Esophagus squamous epithelium (tissue), 5 donors: ENCODE results near the gene MAG. TPM values are rescaled to one million over a fixed set of nuclear protein-coding genes. Genes with fewer than 3 reads are reported as not detected.

Source experiments
- DNase-seq: peaks from one replicate; lab custom pipeline; 2025; lab: John Stamatoyannopoulos, UW
- H3K27ac ChIP-seq, 4 donors: fragments of 200-600 bp; sonication (generic); one replicate each; pipeline ENCODE4 v1.5.1; 2016 to 2019; ENCODE audit warnings: mild to moderate bottlenecking in 1 of 4
- H3K27me3 ChIP-seq, 4 donors: fragments of 200-600 bp; sonication (generic); 1 replicate in 3 of 4; 2 replicates in 1 of 4; pipeline versions ENCODE4 v1.5.1 to v1.6.0; 2017 to 2021; ENCODE audit warnings: antibody characterized with exemption in 1 of 4
- H3K36me3 ChIP-seq, 3 donors: fragments of 200-600 bp; sonication (generic); one replicate each; pipeline ENCODE4 v1.5.1; 2016 to 2019
- H3K4me1 ChIP-seq, 3 donors: fragments of 200-600 bp; sonication (generic); one replicate each; pipeline ENCODE4 v1.5.1; 2017 to 2019
- H3K4me3 ChIP-seq, 4 donors: fragments of 200-600 bp; sonication (generic); 1 replicate in 3 of 4; 2 replicates in 1 of 4; pipeline ENCODE4 v1.5.1; 2016 to 2019; ENCODE audit warnings: mild to moderate bottlenecking in 2 of 4, moderate library complexity in 1 of 4
- H3K9me3 ChIP-seq, 3 donors: fragments of 200-600 bp; sonication (generic); one replicate each; pipeline ENCODE4 v1.5.1; 2016 to 2019
- CTCF ChIP-seq, 6 experiments: fragments of 450-650 bp in 4 of 6; fragments of 200-600 bp in 2 of 6; sonication (generic) in 2 of 6; IDR thresholded peaks; one replicate each; pipeline ENCODE4 v1.5.1; 2016 to 2019; ENCODE audit warnings: antibody characterized with exemption in 6 of 6, mild to moderate bottlenecking in 4 of 6, moderate library complexity in 4 of 6
- POLR2A ChIP-seq, 4 donors: fragments of 450-650 bp; IDR thresholded peaks; one replicate each; pipeline ENCODE4 v1.6.1; 2017; ENCODE audit warnings: antibody characterized with exemption in 4 of 4, mild to moderate bottlenecking in 4 of 4, moderate library complexity in 3 of 4
- WGBS, 2 donors: methylation state at CpG; one replicate each; pipeline ENCODE4 v1.1.5; 2018; 5-methylcytosine and 5-hydroxymethylcytosine counted together
- intact Hi-C: fragments of 100-400 bp; cut with DNase I; formaldehyde crosslinking; loops from one replicate; pipeline ENCODE4 v1.15.0; 2022
- total RNA-seq, 4 donors: library from RNA; depleted of rRNA; stranded (reverse); fragments of >200 nt; gene quantifications; one replicate each; pipeline ENCODE4 v1.1.0, GENCODE V29; 2016
- donor health status: DM: yes; HTN: yes; CAD: no.

The MAG gene
- total RNA-seq, 4 donors from 2014 or later: 2.3 TPM; not detected in 3

GRCh38 chr19:35317464-35318043 is 25.6 kb downstream of the MAG start:
- intact Hi-C loops: no loop called here
- Histone ChIP-seq H3K4me1 (peaks cover 2 to 22% (median 5%) of the 10 kb centered on the region in 3 donors), H3K4me3 (no peak overlapping the region), H3K27me3 (peaks cover 0 to 27% (median 0%) of the 10 kb centered on the region in 4 donors), H3K27ac (peak overlapping the region in 3 of 4 donors; percentile 9 to 37 (median 14)), H3K36me3 (no peaks in the 10 kb centered on the region), H3K9me3 (peaks cover 0 to 8% (median 0%) of the 10 kb centered on the region in 3 donors)
- DNase-seq: no peak
- TF ChIP-seq POLR2A (IDR thresholded peaks at IDR 0.05): no peak
- TF ChIP-seq CTCF (IDR thresholded peaks at IDR 0.05): no peak
- 63 to 85% methylated on average over 5 to 7 of the region's 7 CpGs for WGBS, 2 donors

- peaks cover 0 to 8% (median 0%) of the 10 kb centered on the region in 3 donors for H3K9me3 ChIP-seq
- H3K36me3 ChIP-seq: no peaks in the 10 kb centered on the region
- peaks cover 2 to 22% (median 5%) of the 10 kb centered on the region in 3 donors for H3K4me1 ChIP-seq
- TF ChIP-seq CTCF (IDR thresholded peaks at IDR 0.05) (no peak), POLR2A (IDR thresholded peaks at IDR 0.05) (no peak)
- intact Hi-C loops: no loop called here
- 38 to 39% methylated on average over 15 to 16 of the region's 16 CpGs for WGBS, 2 donors
- no peak overlapping the region for H3K4me3 ChIP-seq
- DNase-seq: no peak
- H3K27me3 ChIP-seq: peaks cover 0 to 16% (median 0%) of the 10 kb centered on the region in 4 donors
- H3K27ac ChIP-seq: peak overlapping the region in 3 of 4 donors; percentile 30 to 67 (median 61)
Measured at GRCh38 chr19:35318679-35319448, 26.9 kb downstream of the MAG start.

GRCh38 chr19:35320065-35320713 is 28.2 kb downstream of the MAG start:
- H3K4me1 ChIP-seq: peaks cover 2 to 22% (median 5%) of the 10 kb centered on the region in 3 donors
- TF ChIP-seq CTCF (IDR thresholded peaks at IDR 0.05) (no peak), POLR2A (IDR thresholded peaks at IDR 0.05) (no peak)
- no peak for DNase-seq
- H3K27ac ChIP-seq: no peak overlapping the region
- intact Hi-C loops: no loop called here
- 54 to 59% methylated on average over 9 to 12 of the region's 12 CpGs for WGBS, 2 donors
- peaks cover 0 to 8% (median 0%) of the 10 kb centered on the region in 3 donors for H3K9me3 ChIP-seq
- H3K27me3 ChIP-seq: peaks cover 0 to 11% (median 0%) of the 10 kb centered on the region in 4 donors
- no peaks in the 10 kb centered on the region for H3K36me3 ChIP-seq
- H3K4me3 ChIP-seq: no peak overlapping the region

- peaks cover 0 to 11% (median 0%) of the 10 kb centered on the region in 4 donors for H3K27me3 ChIP-seq
- peaks cover 0 to 8% (median 0%) of the 10 kb centered on the region in 3 donors for H3K9me3 ChIP-seq
- no peak overlapping the region for H3K4me3 ChIP-seq
- H3K36me3 ChIP-seq: no peaks in the 10 kb centered on the region
- intact Hi-C loops: no loop called here
- TF ChIP-seq CTCF (IDR thresholded peaks at IDR 0.05) (no peak), POLR2A (IDR thresholded peaks at IDR 0.05) (no peak)
- 86 to 91% methylated on average over 2 of the region's 2 CpGs for WGBS, 2 donors
- no peak for DNase-seq
- H3K27ac ChIP-seq: no peak overlapping the region
- H3K4me1 ChIP-seq: peaks cover 2 to 22% (median 5%) of the 10 kb centered on the region in 3 donors
Measured at GRCh38 chr19:35321291-35321690, 29.3 kb downstream of the MAG start.
